Stimulated activated naive B cell treated with anti-CD40 and anti-IgM and Interleukin-4, amounts not matched to agents 10 μg/mL and 1 μg/mL and 100 μg/mL, for 72 hours (primary cell): ENCODE data around the gene TPRX1.

Source experiments
- ATAC-seq, 2 donors: fragments of 150-1000 bp; cut with Tn5 transposase; replicated peaks; 2 replicates each; pipeline ENCODE4 v1.10.0; 2021; ENCODE audit warnings: moderate library complexity in 1 of 2
- DNase-seq: peaks from one replicate; pipeline ENCODE4 v3.0.0; 2021
- H3K27ac Mint-ChIP-seq: one replicate; pipeline ENCODE4 v1.8.0; 2022; ENCODE audit warnings: mild to moderate bottlenecking, mixed read lengths
- H3K27me3 Mint-ChIP-seq, 2 donors: one replicate each; pipeline ENCODE4 v1.8.0; 2022; ENCODE audit warnings: mixed read lengths in 2 of 2
- H3K36me3 Mint-ChIP-seq, 2 donors: one replicate each; pipeline ENCODE4 v1.8.0; 2022; ENCODE audit warnings: mixed read lengths in 2 of 2, mild to moderate bottlenecking in 1 of 2
- H3K4me1 Mint-ChIP-seq, 2 donors: one replicate each; pipeline ENCODE4 v1.8.0; 2022; ENCODE audit warnings: mixed read lengths in 2 of 2, mild to moderate bottlenecking in 1 of 2
- H3K4me3 Mint-ChIP-seq, 2 donors: one replicate each; pipeline ENCODE4 v1.8.0; 2022; ENCODE audit warnings: mild to moderate bottlenecking in 2 of 2, mixed read lengths in 2 of 2, moderate library complexity in 1 of 2
- H3K9me3 Mint-ChIP-seq, 2 donors: one replicate each; pipeline ENCODE4 v1.8.0; 2022; ENCODE audit warnings: mixed read lengths in 2 of 2, mild to moderate bottlenecking in 1 of 2

TPRX1 gene

DNA sequence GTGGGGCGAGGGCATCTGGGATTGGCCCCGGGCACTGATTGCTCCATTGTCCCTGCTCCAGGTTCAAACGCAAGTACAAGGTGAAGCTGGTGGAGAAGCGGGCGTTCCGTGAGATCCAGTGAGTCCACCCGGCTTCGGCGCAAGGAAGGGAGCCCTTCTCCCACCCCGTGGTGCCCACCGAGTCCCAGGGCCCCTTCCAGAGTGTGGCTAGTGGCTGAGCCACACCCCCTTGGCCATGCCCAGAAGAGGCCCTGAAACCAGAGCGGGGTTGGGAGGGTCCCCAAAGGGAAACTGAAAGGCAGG lies 47.8 kb downstream of the TPRX1 start:
- H3K27ac Mint-ChIP-seq = no peak overlapping the region
- H3K4me1 Mint-ChIP-seq = peaks cover 6% of the 10 kb centered on the region in 2 donors
- DNase-seq (no peak), ATAC-seq (no peak)
- H3K4me3 Mint-ChIP-seq = no peak overlapping the region
- H3K36me3 Mint-ChIP-seq = peaks cover 69 to 75% of the 10 kb centered on the region in 2 donors
- no peaks in the 10 kb centered on the region for H3K27me3 Mint-ChIP-seq
- peaks cover 3 to 4% of the 10 kb centered on the region in 2 donors for H3K9me3 Mint-ChIP-seq

GRCh38 chr19:47755762-47756626 lies 48.4 kb downstream of the TPRX1 start:
- H3K36me3 Mint-ChIP-seq = peaks cover 68 to 75% of the 10 kb centered on the region in 2 donors
- ATAC-seq = no peak
- no peaks in the 10 kb centered on the region for H3K27me3 Mint-ChIP-seq
- DNase-seq = no peak
- H3K9me3 Mint-ChIP-seq = peaks cover 3 to 4% of the 10 kb centered on the region in 2 donors
- no peak overlapping the region for H3K27ac Mint-ChIP-seq
- no peak overlapping the region for H3K4me3 Mint-ChIP-seq
- H3K4me1 Mint-ChIP-seq = peaks cover 0 to 4% of the 10 kb centered on the region in 2 donors

GRCh38 chr19:47755065-47755761 lies 49.1 kb downstream of the TPRX1 start:
- H3K27me3 Mint-ChIP-seq = no peaks in the 10 kb centered on the region
- H3K9me3 Mint-ChIP-seq = peaks cover 3 to 4% of the 10 kb centered on the region in 2 donors
- ATAC-seq = no peak
- H3K27ac Mint-ChIP-seq = no peak overlapping the region
- no peak for DNase-seq
- H3K4me1 Mint-ChIP-seq = peaks cover 6% of the 10 kb centered on the region in 2 donors
- peaks cover 71 to 76% of the 10 kb centered on the region in 2 donors for H3K36me3 Mint-ChIP-seq
- H3K4me3 Mint-ChIP-seq = no peak overlapping the region

DNA sequence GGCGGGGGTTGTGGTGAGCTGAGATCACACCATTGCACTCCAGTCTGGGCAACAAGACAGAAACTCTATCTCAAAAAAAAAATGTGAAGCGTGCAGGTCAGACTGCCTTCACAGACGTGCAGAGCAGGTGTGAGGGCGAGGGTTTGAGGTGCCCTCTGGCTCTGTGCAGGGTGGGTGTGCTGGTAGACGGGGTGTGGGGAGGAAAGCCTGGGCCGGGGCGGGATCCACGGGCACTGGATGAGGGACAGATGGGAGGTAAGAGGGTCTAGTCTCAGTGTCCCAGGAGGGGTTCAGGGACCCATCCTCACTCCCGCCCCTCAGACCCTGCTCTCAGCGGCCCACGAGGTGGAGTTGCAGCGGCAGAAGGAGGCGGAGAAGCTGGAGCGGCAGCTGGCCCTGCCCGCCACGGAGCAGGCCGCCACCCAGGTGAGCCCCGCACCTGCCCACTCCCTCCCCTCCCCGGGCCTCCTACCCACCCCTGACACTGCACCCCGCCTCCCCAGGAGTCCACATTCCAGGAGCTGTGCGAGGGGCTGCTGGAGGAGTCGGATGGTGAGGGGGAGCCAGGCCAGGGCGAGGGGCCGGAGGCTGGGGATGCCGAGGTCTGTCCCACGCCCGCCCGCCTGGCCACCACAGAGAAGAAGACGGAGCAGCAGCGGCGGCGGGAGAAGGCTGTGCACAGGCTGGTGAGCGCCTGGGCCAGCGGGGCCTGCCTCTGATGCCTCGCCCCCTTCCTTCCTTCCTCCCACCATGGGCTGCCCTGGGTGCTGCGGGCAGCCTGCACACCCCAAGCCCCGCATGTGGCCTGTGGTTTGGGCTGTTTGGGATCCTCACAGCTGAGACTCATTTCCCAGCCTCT lies 49.9 kb downstream of the TPRX1 start:
- DNase-seq = no peak
- H3K4me1 Mint-ChIP-seq = peaks cover 6 to 14% of the 10 kb centered on the region in 2 donors
- no peak for ATAC-seq
- H3K27ac Mint-ChIP-seq = peak overlapping the region; percentile 85
- peaks cover 71 to 77% of the 10 kb centered on the region in 2 donors for H3K36me3 Mint-ChIP-seq
- H3K9me3 Mint-ChIP-seq = peaks cover 3 to 4% of the 10 kb centered on the region in 2 donors
- no peaks in the 10 kb centered on the region for H3K27me3 Mint-ChIP-seq
- H3K4me3 Mint-ChIP-seq = peak overlapping the region in 1 of 2 donors; percentile 66

GRCh38 chr19:47752440-47753211 lies 51.7 kb downstream of the TPRX1 start:
- peaks cover 15 to 31% of the 10 kb centered on the region in 2 donors for H3K4me1 Mint-ChIP-seq
- no peaks in the 10 kb centered on the region for H3K9me3 Mint-ChIP-seq
- H3K36me3 Mint-ChIP-seq = peaks cover 63 to 73% of the 10 kb centered on the region in 2 donors
- ATAC-seq = no peak
- H3K4me3 Mint-ChIP-seq = no peak overlapping the region
- DNase-seq = no peak
- peak overlapping the region; percentile 31 for H3K27ac Mint-ChIP-seq
- H3K27me3 Mint-ChIP-seq = no peaks in the 10 kb centered on the region
